ENCODE measurements around the gene CDC42EP2.

The CDC42EP2 gene

DNA sequence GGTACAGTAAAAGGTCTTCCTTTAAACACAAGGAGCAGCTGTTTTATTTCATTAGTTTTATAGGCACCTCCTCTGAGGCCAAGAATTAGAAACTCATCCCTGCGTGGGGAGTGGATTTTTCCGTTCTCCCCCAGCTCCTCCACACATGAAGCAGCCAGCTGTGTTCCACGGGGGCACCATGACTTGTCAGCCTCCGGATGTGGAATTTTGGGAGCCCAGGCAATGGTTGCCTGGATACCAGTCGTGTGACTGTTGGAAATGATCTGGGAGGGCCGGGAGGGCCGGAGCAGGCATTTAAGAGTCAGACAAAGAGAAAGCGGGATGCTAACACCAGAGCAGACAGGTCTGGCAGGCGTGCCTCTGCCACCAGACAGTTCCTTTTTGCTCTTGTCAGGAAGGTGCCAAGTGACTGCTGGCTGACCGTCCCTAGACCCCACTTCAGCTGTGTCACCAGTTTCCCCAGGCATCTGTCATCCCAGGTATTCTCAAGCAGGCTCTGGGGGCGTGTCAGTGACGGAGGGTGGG lies 15.9 kb upstream of the CDC42EP2 start:
- H3K27me3 ChIP-seq (replicated peaks; ENCODE audit: control insufficient read depth, insufficient read depth, low read length): no peaks in the 10 kb centered on the region
- peak overlapping the region; percentile 39 for H3K9ac ChIP-seq (ENCODE audit: low read length)
- H3K4me1 ChIP-seq (ENCODE audit: control insufficient read depth, insufficient read depth, low read length): peaks cover 54% of the 10 kb centered on the region
- peaks cover 12% of the 10 kb centered on the region for H3K36me3 ChIP-seq (ENCODE audit: control insufficient read depth, insufficient read depth, low read length, severe bottlenecking)
- peak; percentile 69 for DNase-seq (ENCODE audit: low read depth)
- H3K9me3 ChIP-seq (ENCODE audit: control insufficient read depth, low read length): no peaks in the 10 kb centered on the region
- H3K4me3 ChIP-seq (ENCODE audit: low read length): peak overlapping the region; percentile 11

DNA sequence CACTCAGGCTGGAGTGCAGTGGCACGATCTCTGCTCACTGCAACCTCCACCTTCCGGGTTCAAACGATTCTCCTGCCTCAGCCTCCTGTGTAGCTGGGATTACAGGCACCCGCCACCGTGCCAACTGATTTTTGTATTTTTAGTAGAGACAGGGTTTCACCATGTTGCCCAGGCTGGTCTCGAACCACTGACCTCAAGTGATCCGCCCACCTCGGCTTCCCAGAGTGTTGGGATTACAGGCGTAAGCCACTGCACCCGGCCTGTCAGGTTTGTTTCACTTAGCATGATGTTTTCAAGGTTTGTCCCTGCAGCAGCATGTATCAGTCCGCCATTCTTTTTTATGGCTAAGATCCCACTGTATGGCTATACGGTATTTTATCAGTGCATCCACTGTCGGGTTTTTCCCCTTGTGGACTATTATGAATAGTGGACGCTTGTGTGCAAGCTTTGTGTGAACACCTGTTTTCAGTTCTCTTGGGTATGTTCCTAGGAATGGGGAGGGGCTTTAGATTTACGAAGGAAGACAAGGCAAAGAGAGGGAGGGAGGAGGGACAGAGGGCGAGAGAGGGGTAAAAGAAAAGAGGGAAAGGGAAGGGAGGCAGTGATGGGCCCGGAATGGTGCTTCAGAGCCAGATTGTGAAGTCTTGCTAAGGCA lies 13.9 kb upstream of the CDC42EP2 start:
- no peaks in the 10 kb centered on the region for H3K9me3 ChIP-seq (ENCODE audit: control insufficient read depth, low read length)
- H3K4me1 ChIP-seq (ENCODE audit: control insufficient read depth, insufficient read depth, low read length): peaks cover 53% of the 10 kb centered on the region
- H3K9ac ChIP-seq (ENCODE audit: low read length): no peak overlapping the region
- no peaks in the 10 kb centered on the region for H3K27me3 ChIP-seq (replicated peaks; ENCODE audit: control insufficient read depth, insufficient read depth, low read length)
- no peak overlapping the region for H3K4me3 ChIP-seq (ENCODE audit: low read length)
- DNase-seq (ENCODE audit: low read depth): no peak
- no peaks in the 10 kb centered on the region for H3K36me3 ChIP-seq (ENCODE audit: control insufficient read depth, insufficient read depth, low read length, severe bottlenecking)

DNA sequence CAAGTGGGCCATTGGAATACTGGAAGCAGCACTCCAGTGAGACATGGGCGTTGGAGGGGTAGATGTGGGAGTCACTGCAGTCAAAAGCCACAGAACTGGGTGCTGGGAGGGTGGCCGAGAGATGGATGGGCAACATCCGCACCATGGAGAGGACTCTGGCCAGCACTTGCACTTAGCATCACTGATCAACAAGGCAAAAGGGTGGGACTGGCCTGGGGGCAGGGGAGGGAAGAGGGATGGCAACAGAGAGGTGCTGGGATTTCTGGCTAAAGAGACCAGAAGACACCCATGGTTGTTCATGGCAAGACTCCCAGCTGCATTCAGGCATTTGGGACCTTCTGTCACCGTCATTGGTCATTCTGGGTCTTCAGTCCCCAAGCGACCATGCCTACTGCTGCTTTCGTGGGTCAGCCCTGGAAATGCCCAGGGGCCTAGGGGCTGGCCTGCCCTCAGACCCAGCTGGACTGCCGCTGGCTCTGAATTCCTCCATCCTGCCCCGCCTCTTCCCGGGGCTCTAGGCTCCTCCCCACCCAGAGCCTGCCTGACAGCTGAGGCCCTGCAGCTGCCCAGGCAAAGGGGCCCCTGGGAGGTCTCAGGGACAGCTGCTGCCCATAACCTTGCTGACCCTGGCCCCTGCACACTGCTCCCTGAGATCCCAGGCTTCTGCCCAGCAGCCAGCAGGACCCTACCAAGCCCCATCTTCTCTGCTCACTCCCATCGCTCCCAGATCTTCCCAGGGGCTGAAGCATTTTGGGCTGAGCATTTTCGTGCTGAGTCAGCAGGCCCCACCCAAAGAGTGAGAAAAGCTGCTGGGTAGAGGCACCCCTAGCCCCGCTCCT lies 13.0 kb upstream of the CDC42EP2 start:
- peak; percentile 69 for DNase-seq (ENCODE audit: low read depth)

DNA sequence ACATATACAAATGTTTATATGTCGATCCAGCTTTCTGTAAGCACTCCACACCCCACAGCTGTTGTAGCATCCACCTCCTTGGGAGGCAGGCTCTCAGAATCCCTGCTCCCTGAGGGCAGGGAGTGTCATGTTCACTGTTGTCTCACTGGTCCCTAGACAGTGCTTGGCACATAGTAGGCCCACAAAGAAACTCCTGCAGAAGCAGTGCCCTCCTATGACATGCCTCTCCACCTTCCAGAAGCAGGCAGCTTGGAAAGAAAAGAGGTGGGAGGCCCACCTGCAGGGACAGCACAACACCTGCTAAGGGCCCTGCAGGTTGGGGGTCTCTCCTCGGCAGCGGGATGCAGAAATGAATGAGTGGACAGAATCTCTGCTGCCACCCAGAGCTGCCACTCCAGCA lies 11.1 kb upstream of the CDC42EP2 start:
- H3K36me3 ChIP-seq (ENCODE audit: control insufficient read depth, insufficient read depth, low read length, severe bottlenecking): no peaks in the 10 kb centered on the region

More for the DNA sequence above, 13.0 kb upstream of the CDC42EP2 start:
- H3K4me1 ChIP-seq (ENCODE audit: control insufficient read depth, insufficient read depth, low read length): peaks cover 48% of the 10 kb centered on the region
- no peaks in the 10 kb centered on the region for H3K36me3 ChIP-seq (ENCODE audit: control insufficient read depth, insufficient read depth, low read length, severe bottlenecking)
- H3K9ac ChIP-seq (ENCODE audit: low read length): peak overlapping the region; percentile 64
- no peak overlapping the region for H3K4me3 ChIP-seq (ENCODE audit: low read length)
- no peaks in the 10 kb centered on the region for H3K9me3 ChIP-seq (ENCODE audit: control insufficient read depth, low read length)
- no peaks in the 10 kb centered on the region for H3K27me3 ChIP-seq (replicated peaks; ENCODE audit: control insufficient read depth, insufficient read depth, low read length)

DNA sequence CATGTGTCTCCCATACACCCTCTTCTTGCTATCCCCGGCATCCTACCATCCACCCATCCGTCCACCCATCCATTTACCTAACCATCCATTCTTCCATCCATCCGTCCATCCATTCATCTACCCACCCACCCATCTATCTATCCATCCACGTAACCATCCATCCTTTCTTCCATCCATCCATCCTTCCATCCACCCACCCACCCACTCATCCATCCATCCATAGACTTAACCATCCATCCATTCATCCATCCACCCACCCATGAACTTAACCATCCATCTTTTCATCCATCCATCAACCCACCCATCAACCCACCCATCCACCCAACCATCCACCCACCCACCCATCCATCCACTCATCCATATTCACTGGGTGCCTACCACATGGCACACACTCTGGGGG lies 10.6 kb upstream of the CDC42EP2 start:
- Histone ChIP-seq H3K27me3 (replicated peaks; ENCODE audit: control insufficient read depth, insufficient read depth, low read length) (no peaks in the 10 kb centered on the region), H3K4me1 (ENCODE audit: control insufficient read depth, insufficient read depth, low read length) (peaks cover 40% of the 10 kb centered on the region), H3K9ac (ENCODE audit: low read length) (no peak overlapping the region), H3K9me3 (ENCODE audit: control insufficient read depth, low read length) (no peaks in the 10 kb centered on the region), H3K4me3 (ENCODE audit: low read length) (no peak overlapping the region), H3K36me3 (ENCODE audit: control insufficient read depth, insufficient read depth, low read length, severe bottlenecking) (no peaks in the 10 kb centered on the region)
- DNase-seq (ENCODE audit: low read depth): no peak

More for the DNA sequence above, 11.1 kb upstream of the CDC42EP2 start:
- Histone ChIP-seq H3K27me3 (replicated peaks; ENCODE audit: control insufficient read depth, insufficient read depth, low read length) (no peaks in the 10 kb centered on the region), H3K9me3 (ENCODE audit: control insufficient read depth, low read length) (no peaks in the 10 kb centered on the region), H3K4me1 (ENCODE audit: control insufficient read depth, insufficient read depth, low read length) (peaks cover 40% of the 10 kb centered on the region), H3K4me3 (ENCODE audit: low read length) (no peak overlapping the region), H3K9ac (ENCODE audit: low read length) (no peak overlapping the region)
- DNase-seq (ENCODE audit: low read depth): no peak

DNA sequence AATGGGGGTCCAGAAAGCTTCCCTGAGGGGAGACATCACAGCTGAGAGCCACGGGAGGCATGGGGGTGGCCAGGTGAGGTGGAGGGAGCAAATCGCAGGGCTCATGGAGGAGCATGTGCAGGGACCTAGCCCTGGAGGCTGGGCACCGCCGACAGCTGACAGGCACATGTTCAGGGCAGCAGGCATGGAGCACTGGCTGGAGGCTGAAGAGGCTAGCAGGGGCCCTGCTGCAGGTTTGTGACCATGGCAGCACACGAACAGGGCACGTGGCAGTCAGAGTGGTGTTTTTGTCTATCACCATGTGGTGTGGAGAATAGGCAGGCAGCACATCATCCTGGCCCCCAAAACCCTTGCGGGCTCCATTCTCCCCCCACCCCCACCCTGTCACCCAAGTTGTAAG lies 10.1 kb upstream of the CDC42EP2 start:
- no peak for DNase-seq (ENCODE audit: low read depth)
- Histone ChIP-seq H3K9me3 (ENCODE audit: control insufficient read depth, low read length) (no peaks in the 10 kb centered on the region), H3K9ac (ENCODE audit: low read length) (no peak overlapping the region), H3K27me3 (replicated peaks; ENCODE audit: control insufficient read depth, insufficient read depth, low read length) (no peaks in the 10 kb centered on the region), H3K4me1 (ENCODE audit: control insufficient read depth, insufficient read depth, low read length) (peaks cover 37% of the 10 kb centered on the region), H3K4me3 (ENCODE audit: low read length) (no peak overlapping the region), H3K36me3 (ENCODE audit: control insufficient read depth, insufficient read depth, low read length, severe bottlenecking) (no peaks in the 10 kb centered on the region)

DNA sequence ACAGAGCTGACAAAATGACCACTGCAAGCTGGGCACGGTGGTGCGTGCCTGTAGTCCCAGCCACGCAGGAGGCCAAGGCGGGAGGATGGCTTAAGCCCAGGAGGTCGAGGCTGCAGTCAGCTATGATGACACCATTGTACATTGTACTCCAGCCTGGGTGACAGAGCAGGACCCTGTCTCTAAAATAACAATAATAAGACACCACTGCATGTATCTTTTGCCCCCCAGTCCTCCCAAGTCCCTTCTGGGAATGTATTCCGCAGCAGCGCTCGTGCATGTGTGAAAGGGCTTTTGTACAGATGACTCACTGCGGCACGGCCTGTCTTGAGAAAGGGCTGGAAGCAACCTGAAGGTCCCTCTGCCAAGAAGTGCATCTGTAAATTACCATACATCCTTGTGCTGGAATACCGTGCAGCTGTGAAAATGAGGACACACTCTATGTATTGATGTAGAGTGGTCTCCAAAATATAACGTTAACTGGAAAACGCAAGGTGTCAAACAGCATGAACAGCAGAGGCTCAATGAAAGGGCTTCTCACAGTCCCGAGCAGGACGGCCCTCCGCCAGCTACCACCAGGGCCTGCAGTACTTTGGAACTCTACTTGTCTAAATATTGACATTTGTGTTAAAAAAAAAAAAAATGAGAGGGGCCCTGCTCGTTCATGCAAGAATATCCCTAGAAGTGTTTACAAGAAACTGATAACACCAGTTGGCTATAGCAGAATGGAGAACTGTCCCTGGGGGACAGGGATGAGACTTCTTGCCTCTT lies 9.0 kb upstream of the CDC42EP2 start:
- no peaks in the 10 kb centered on the region for H3K9me3 ChIP-seq (ENCODE audit: control insufficient read depth, low read length)
- no peak for DNase-seq (ENCODE audit: low read depth)
- no peaks in the 10 kb centered on the region for H3K36me3 ChIP-seq (ENCODE audit: control insufficient read depth, insufficient read depth, low read length, severe bottlenecking)
- no peak overlapping the region for H3K9ac ChIP-seq (ENCODE audit: low read length)
- H3K4me3 ChIP-seq (ENCODE audit: low read length): no peak overlapping the region
- H3K4me1 ChIP-seq (ENCODE audit: control insufficient read depth, insufficient read depth, low read length): peaks cover 47% of the 10 kb centered on the region
- no peaks in the 10 kb centered on the region for H3K27me3 ChIP-seq (replicated peaks; ENCODE audit: control insufficient read depth, insufficient read depth, low read length)

DNA sequence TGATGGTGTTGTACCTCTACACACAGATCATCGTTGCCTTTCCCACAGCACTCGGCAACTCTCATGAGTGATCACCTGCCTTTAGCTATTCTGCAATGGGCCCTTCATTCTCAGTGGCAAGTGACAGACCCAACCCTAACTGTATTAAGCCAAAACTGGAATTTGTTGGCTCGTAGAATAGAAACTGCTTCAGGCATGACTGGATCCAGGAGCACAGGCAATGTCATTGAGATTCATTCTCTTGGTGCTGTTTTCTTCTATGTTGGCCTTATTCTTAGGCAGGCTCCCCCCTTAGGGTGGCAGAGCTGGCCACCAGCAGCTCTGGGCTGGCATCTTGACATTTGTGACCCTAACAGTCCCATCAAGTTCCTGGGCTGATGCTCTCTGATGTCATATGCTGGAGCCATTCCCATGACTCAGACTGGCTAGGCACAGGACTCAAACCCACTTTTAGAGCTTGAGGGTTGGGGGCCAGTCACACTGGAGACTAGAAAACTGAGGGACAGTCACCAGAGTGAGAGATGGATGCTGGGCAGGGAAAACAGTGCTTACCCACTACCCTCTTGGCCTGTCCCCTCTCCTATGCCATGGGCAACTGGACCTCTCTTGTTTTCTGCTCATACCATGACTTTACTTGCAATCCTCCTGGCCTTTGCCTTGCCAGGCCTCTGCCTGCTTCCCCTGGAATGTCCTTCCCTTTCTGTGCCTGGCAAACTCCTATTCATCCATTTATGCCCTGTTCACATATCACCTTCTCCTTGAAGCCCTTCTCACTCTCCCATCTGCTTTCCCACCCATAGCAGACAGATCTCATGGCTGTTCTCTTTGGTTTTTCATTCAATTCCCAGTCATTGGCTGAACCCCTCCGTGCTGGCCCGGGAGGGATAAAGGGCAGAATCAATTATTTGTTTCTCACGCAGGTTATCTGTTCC lies 7.1 kb upstream of the CDC42EP2 start:
- Histone ChIP-seq H3K4me1 (ENCODE audit: control insufficient read depth, insufficient read depth, low read length) (peaks cover 51% of the 10 kb centered on the region), H3K9ac (ENCODE audit: low read length) (peak overlapping the region; percentile 62), H3K27me3 (replicated peaks; ENCODE audit: control insufficient read depth, insufficient read depth, low read length) (no peaks in the 10 kb centered on the region), H3K36me3 (ENCODE audit: control insufficient read depth, insufficient read depth, low read length, severe bottlenecking) (no peaks in the 10 kb centered on the region), H3K4me3 (ENCODE audit: low read length) (no peak overlapping the region), H3K9me3 (ENCODE audit: control insufficient read depth, low read length) (no peaks in the 10 kb centered on the region)
- no peak for DNase-seq (ENCODE audit: low read depth)

DNA sequence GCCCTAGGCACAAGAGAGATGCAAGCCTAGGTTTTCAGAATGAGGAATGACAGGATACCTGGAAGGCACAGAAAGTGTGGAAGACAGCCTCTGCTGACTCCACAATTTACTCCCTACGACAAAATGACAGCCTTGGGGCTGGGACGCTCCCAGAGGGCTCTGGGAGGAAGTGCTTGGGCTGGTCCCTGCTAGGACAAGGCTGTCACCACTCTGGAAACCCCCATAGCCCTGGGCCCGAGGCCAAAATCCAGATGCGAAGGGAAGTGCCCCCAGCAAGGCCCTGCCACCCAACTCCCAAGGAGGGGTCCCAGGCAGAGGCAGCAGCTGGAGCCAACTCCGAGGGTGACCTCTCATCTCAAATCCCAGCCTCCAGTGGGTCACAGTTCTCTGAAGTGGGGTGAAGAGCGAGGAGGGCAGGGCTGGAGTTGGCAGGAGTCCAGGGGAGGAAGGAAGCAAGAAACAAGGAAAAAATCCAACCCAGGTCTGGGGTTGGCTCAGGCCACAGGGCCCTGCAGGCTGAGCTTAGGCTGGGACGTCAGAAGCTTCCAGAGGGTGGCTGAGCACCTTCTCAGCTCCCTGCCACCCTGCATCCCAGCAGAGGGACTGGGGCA lies 6.3 kb upstream of the CDC42EP2 start:
- Histone ChIP-seq H3K9ac (ENCODE audit: low read length) (peak overlapping the region; percentile 62), H3K4me1 (ENCODE audit: control insufficient read depth, insufficient read depth, low read length) (peaks cover 54% of the 10 kb centered on the region), H3K4me3 (ENCODE audit: low read length) (no peak overlapping the region), H3K27me3 (replicated peaks; ENCODE audit: control insufficient read depth, insufficient read depth, low read length) (no peaks in the 10 kb centered on the region), H3K36me3 (ENCODE audit: control insufficient read depth, insufficient read depth, low read length, severe bottlenecking) (no peaks in the 10 kb centered on the region), H3K9me3 (ENCODE audit: control insufficient read depth, low read length) (no peaks in the 10 kb centered on the region)
- DNase-seq (ENCODE audit: low read depth): no peak

DNA sequence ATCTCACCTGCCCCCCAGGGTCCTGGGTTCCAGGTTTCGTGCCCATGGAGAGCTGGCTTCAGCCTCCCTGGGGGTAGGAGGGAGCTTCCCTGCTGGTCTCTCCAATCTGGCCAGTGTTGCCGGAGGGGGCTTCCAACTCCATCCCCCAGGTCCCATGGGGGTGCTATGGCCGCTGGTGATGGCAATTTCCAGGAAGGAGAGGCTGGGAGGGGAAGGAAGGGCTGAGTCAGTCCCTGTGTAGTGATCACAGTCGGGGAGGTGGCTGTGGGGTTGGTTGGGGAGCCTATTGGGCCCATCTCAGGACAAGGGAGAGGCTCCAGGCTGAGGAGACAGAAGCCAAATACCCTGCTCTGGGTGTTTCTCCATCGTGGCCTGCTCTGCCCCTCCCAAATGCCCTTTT lies 5.7 kb upstream of the CDC42EP2 start:
- Histone ChIP-seq H3K27me3 (replicated peaks; ENCODE audit: control insufficient read depth, insufficient read depth, low read length) (no peaks in the 10 kb centered on the region), H3K4me1 (ENCODE audit: control insufficient read depth, insufficient read depth, low read length) (peaks cover 60% of the 10 kb centered on the region), H3K4me3 (ENCODE audit: low read length) (no peak overlapping the region), H3K9ac (ENCODE audit: low read length) (peak overlapping the region; percentile 62), H3K9me3 (ENCODE audit: control insufficient read depth, low read length) (no peaks in the 10 kb centered on the region), H3K36me3 (ENCODE audit: control insufficient read depth, insufficient read depth, low read length, severe bottlenecking) (no peaks in the 10 kb centered on the region)
- DNase-seq (ENCODE audit: low read depth): no peak
